Measurements from ENCODE around the gene ZNF688. TPM values are rescaled to one million over a fixed set of nuclear protein-coding genes. Genes with fewer than 3 reads are reported as not detected.
"Not testable (repeated sequence)": the region's sequence is repeated elsewhere in the genome, so short reads cannot be mapped to it uniquely, and the experiment has no call there.

ZNF688 gene
- total RNA-seq, 1 experiment from 2014 or later = 5.5 TPM

DNA sequence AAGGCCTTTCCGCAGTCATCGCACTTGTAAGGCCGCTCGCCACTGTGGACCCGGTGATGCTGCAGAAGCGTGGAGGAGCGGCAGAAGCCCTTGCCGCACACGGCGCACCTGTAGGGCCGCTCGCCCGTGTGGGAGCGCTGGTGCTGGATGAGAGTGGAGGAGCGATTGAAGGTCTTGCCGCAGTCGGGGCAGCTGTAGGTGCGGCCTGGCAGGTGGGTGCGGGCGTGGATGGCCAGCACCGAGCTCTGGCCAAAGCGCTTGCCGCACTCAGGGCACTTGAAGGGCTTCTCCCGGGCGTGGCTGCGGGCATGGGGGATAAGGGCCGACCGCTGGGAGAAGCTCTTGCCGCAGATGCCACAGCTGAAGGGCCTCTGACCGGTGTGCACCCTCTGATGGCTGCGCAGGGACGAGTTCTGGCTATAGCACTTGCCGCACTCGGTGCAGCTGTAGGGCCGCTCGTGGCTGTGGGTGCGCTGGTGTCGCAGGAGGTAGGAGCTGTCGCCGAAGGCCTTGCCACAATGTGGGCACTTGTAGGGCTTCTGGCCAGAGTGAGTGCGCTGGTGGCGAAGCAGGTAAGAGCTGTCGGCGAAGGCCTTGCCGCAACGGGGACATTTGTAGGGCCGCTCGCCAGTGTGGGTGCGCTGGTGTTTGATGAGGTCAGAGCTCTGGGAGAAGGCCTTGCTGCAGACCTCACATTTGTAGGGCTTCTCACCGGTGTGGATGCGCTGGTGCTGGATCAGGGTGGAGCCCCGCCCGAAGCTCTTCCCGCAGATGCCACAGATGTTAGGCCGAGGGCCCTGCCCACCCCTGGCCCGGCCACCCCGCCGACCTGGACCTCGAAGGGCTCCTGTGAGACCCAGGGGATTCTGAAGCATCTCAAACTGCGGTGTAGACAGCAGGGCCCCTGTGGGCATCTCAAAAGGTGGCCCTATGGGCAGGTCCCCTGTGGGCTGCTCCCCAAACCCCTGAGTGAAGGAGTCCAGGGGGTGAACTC lies 46.6 kb downstream of the ZNF688 start:
- intact Hi-C loops (cut with micrococcal nuclease) = loop anchor here (10.0 kb wide), 2 partner anchors 80 to 110 kb away; partner anchors contain the start of gene SEPHS2
- Histone ChIP-seq H3K4me3 (ENCODE audit: low read length) (no peak overlapping the region), H3K27me3 (ENCODE audit: low read length) (no peaks in the 10 kb centered on the region), H3K9me2 (replicated peaks; ENCODE audit: low read length) (no peaks in the 10 kb centered on the region), H3K4me1 (ENCODE audit: insufficient read depth, low read length) (peaks cover 7% of the 10 kb centered on the region), H3K4me2 (ENCODE audit: low read length) (peak overlapping the region; percentile 94; the same call in 1 of the 2 replicates), H3F3A (ENCODE audit: low read length, unreplicated experiment) (no peaks in the 10 kb centered on the region), H2AFZ (ENCODE audit: low read length) (no peak overlapping the region), H3K9ac (ENCODE audit: low read length) (no peak overlapping the region), H3K27ac (ENCODE audit: low read length) (no peak overlapping the region), H3K36me3 (ENCODE audit: low read depth, low read length) (no peaks in the 10 kb centered on the region), H4K20me1 (ENCODE audit: low read length) (no peaks in the 10 kb centered on the region), H3K79me2 (ENCODE audit: low read length) (peaks cover 8% of the 10 kb centered on the region), H3K9me3 (ENCODE audit: low read length) (no peaks in the 10 kb centered on the region)
- DNase-seq (no peak), ATAC-seq (no peak)
- no TSS peak for BruUV-seq (replicated peaks)
- CTCF ChIA-PET = no interaction called here
- TF ChIP-seq EZH2 (IDR thresholded peaks at IDR 0.05; ENCODE audit: low read length, unreplicated experiment) = no peak
- TF ChIP-seq CTCF (conservative IDR thresholded peaks at IDR 0.05; ENCODE audit: low read depth, low read length) = no peak
- no peak for TF ChIP-seq EZH2phosphoT487 (IDR thresholded peaks at IDR 0.05; ENCODE audit: borderline replicate concordance, low read length)
- POLR2A ChIA-PET (ENCODE audit: unreplicated experiment) = no interaction called here

- H3F3A ChIP-seq (ENCODE audit: low read length, unreplicated experiment) = no peaks in the 10 kb centered on the region
- ChIA-PET CTCF (no interaction called here), POLR2A (ENCODE audit: unreplicated experiment) (no interaction called here)
- peaks cover 8% of the 10 kb centered on the region for H3K79me2 ChIP-seq (ENCODE audit: low read length)
- H3K9ac ChIP-seq (ENCODE audit: low read length) = no peak overlapping the region
- H3K4me3 ChIP-seq (ENCODE audit: low read length) = no peak overlapping the region
- no peaks in the 10 kb centered on the region for H3K9me3 ChIP-seq (ENCODE audit: low read length)
- peaks cover 7% of the 10 kb centered on the region for H3K4me1 ChIP-seq (ENCODE audit: insufficient read depth, low read length)
- ATAC-seq (no peak), DNase-seq (no peak)
- H3K36me3 ChIP-seq (ENCODE audit: low read depth, low read length) = no peaks in the 10 kb centered on the region
- H2AFZ ChIP-seq (ENCODE audit: low read length) = no peak overlapping the region
- no peaks in the 10 kb centered on the region for H3K27me3 ChIP-seq (ENCODE audit: low read length)
- no peak overlapping the region for H3K27ac ChIP-seq (ENCODE audit: low read length)
- no peaks in the 10 kb centered on the region for H3K9me2 ChIP-seq (replicated peaks; ENCODE audit: low read length)
- no peaks in the 10 kb centered on the region for H4K20me1 ChIP-seq (ENCODE audit: low read length)
- BruUV-seq (replicated peaks) = no TSS peak
- no peak for TF ChIP-seq EZH2phosphoT487 (IDR thresholded peaks at IDR 0.05; ENCODE audit: borderline replicate concordance, low read length)
- no peak for TF ChIP-seq CTCF (conservative IDR thresholded peaks at IDR 0.05; ENCODE audit: low read depth, low read length)
- no peak for TF ChIP-seq EZH2 (IDR thresholded peaks at IDR 0.05; ENCODE audit: low read length, unreplicated experiment)
- H3K4me2 ChIP-seq (ENCODE audit: low read length) = no peak overlapping the region
- intact Hi-C loops (cut with micrococcal nuclease) = loop anchor here (10.0 kb wide), 2 partner anchors 79 to 111 kb away; partner anchors contain the start of gene SEPHS2
These were observed 47.5 kb downstream of the ZNF688 start for GRCh38 chr16:30523768-30524574.

DNA sequence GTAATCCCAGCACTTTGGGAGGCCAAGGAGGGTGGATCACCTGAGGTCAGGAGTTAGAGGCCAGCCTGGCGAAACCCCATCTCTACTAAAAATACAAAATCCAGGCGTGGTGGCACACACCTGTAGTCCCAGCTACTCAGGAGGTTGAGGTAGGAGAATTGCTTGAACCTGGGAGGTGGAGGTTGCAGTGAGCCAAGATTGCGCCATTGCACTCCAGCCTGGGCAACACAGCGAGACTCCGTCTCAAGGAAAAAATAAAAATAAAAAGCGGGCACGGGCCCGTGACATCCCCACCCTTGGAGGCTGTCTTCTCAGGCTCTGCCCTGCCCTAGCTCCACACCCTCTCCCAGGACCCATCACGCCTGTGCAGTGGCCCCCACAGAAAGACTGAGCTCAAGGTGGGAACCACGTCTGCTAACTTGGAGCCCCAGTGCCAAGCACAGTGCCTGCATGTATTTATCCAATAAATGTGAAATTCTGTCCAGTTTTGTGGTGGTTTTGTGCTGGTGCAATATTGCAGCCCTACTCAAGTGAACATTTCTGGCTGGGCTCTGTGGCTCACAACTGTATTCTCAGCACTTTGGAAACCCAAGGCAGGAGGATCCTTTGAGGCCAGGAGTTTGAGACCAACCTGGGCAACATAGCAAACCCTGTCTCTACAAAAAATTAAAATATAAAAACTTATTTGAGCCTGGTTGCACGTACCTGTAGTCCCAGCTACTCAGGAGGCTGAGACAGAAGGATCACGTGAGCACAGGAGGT lies 48.6 kb downstream of the ZNF688 start:
- H3K4me2 ChIP-seq (ENCODE audit: low read length); DNase-seq; H3K4me3 ChIP-seq (ENCODE audit: low read length); BruUV-seq (replicated peaks); H3K9me3 ChIP-seq (ENCODE audit: low read length); H3K4me1 ChIP-seq (ENCODE audit: insufficient read depth, low read length); H3K79me2 ChIP-seq (ENCODE audit: low read length); H3K27ac ChIP-seq (ENCODE audit: low read length); H3K9ac ChIP-seq (ENCODE audit: low read length); POLR2A ChIA-PET (ENCODE audit: unreplicated experiment); ATAC-seq; H3K9me2 ChIP-seq (replicated peaks; ENCODE audit: low read length); H2AFZ ChIP-seq (ENCODE audit: low read length); CTCF ChIA-PET; H4K20me1 ChIP-seq (ENCODE audit: low read length); H3K36me3 ChIP-seq (ENCODE audit: low read depth, low read length); H3K27me3 ChIP-seq (ENCODE audit: low read length); H3F3A ChIP-seq (ENCODE audit: low read length, unreplicated experiment): not testable (repeated sequence)
- intact Hi-C loops (cut with micrococcal nuclease) = loop anchor here (10.0 kb wide), 2 partner anchors 78 to 112 kb away; partner anchors contain the start of gene SEPHS2
